ENCODE data around the gene PHF1. TPM values are rescaled to one million over a fixed set of nuclear protein-coding genes. Genes with fewer than 3 reads are reported as not detected.

Gene PHF1
- total and polyA plus RNA-seq, 2 experiments from 2014 or later = 24.5 to 44.9 TPM

DNA sequence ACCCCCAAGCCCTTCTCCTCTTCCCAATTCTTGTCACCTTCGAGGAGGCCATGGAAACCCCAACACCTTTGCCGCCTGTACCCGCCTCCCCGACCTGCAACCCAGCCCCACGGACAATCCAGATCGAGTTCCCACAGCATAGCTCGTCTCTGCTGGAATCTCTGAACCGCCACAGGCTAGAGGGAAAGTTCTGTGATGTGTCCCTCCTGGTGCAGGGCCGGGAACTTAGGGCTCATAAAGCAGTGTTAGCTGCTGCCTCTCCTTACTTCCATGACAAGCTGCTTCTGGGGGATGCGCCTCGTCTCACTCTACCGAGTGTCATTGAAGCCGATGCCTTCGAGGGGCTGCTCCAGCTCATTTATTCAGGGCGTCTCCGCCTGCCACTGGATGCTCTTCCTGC, 44.2 kb downstream of the PHF1 start:
- H3K9me2 ChIP-seq (ENCODE audit: insufficient read depth) = no peaks in the 10 kb centered on the region
- H3F3A ChIP-seq (ENCODE audit: insufficient read depth) = peaks cover 10% of the 10 kb centered on the region
- peaks cover 26% of the 10 kb centered on the region for H3K79me2 ChIP-seq (ENCODE audit: insufficient read depth)
- H3K4me3 ChIP-seq = peak overlapping the region; percentile 87
- peak overlapping the region; percentile 84 for H3K9ac ChIP-seq
- no peaks in the 10 kb centered on the region for H3K36me3 ChIP-seq (ENCODE audit: low read depth)
- WGBS, 2 experiments (ENCODE audit: low coverage in 1 of 2, low lambda C conversion rate in 2 of 2, missing lambda C conversion rate in 2 of 2) = 46 to 51% methylated on average over 16 of the region's 16 CpGs
- peak overlapping the region; percentile 85 for H3K4me2 ChIP-seq (ENCODE audit: unreplicated experiment)
- H3K9me3 ChIP-seq (ENCODE audit: low read depth) = no peaks in the 10 kb centered on the region
- peaks cover 4% of the 10 kb centered on the region; the same call in 1 of the 2 replicates for H3K4me1 ChIP-seq (ENCODE audit: insufficient read depth)
- in situ Hi-C loops (cut with MboI) = no loop called here
- no peaks in the 10 kb centered on the region for H4K20me1 ChIP-seq (ENCODE audit: insufficient read depth)
- H3K27me3 ChIP-seq (replicated peaks; ENCODE audit: insufficient read depth) = no peaks in the 10 kb centered on the region
- DNase-seq = peak; percentile 14
- peak overlapping the region; percentile 66 for H2AFZ ChIP-seq
- no peak for TF ChIP-seq EZH2phosphoT487 (IDR thresholded peaks at IDR 0.05; ENCODE audit: insufficient read depth, low read depth)
- no peak for TF ChIP-seq EZH2 (IDR thresholded peaks at IDR 0.05; ENCODE audit: insufficient read depth, poor library complexity, severe bottlenecking)
- no peak overlapping the region for H3K27ac ChIP-seq

DNA sequence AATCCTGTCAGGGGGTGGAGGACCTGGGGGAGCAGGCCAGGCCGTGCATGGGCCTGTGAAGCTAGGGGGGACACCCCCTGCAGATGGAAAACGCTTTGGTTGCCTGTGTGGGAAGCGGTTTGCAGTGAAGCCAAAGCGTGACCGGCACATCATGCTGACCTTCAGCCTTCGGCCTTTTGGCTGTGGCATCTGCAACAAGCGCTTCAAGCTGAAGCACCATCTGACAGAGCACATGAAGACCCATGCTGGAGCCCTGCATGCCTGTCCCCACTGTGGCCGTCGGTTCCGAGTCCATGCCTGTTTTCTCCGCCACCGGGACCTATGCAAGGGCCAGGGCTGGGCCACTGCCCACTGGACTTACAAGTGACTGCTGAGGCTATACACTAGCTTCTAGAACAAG, 45.3 kb downstream of the PHF1 start:
- Histone ChIP-seq H3K36me3 (ENCODE audit: low read depth) (no peaks in the 10 kb centered on the region), H3F3A (ENCODE audit: insufficient read depth) (no peaks in the 10 kb centered on the region), H3K4me2 (ENCODE audit: unreplicated experiment) (no peak overlapping the region), H3K27ac (no peak overlapping the region), H2AFZ (no peak overlapping the region), H3K4me3 (no peak overlapping the region), H4K20me1 (ENCODE audit: insufficient read depth) (no peaks in the 10 kb centered on the region), H3K4me1 (ENCODE audit: insufficient read depth) (peaks cover 4% of the 10 kb centered on the region; the same call in 1 of the 2 replicates), H3K79me2 (ENCODE audit: insufficient read depth) (peaks cover 26% of the 10 kb centered on the region), H3K9me2 (ENCODE audit: insufficient read depth) (no peaks in the 10 kb centered on the region), H3K9ac (no peak overlapping the region), H3K27me3 (replicated peaks; ENCODE audit: insufficient read depth) (no peaks in the 10 kb centered on the region), H3K9me3 (ENCODE audit: low read depth) (no peaks in the 10 kb centered on the region)
- TF ChIP-seq EZH2 (IDR thresholded peaks at IDR 0.05; ENCODE audit: insufficient read depth, poor library complexity, severe bottlenecking) (no peak), EZH2phosphoT487 (IDR thresholded peaks at IDR 0.05; ENCODE audit: insufficient read depth, low read depth) (no peak)
- WGBS, 2 experiments (ENCODE audit: low coverage in 1 of 2, low lambda C conversion rate in 2 of 2, missing lambda C conversion rate in 2 of 2) = 96 to 98% methylated on average over 12 of the region's 12 CpGs
- in situ Hi-C loops (cut with MboI) = no loop called here
- DNase-seq = no peak

- TF ChIP-seq EZH2 (IDR thresholded peaks at IDR 0.05; ENCODE audit: insufficient read depth, poor library complexity, severe bottlenecking) = no peak
- TF ChIP-seq EZH2phosphoT487 (IDR thresholded peaks at IDR 0.05; ENCODE audit: insufficient read depth, low read depth) = no peak
- Histone ChIP-seq H3K79me2 (ENCODE audit: insufficient read depth) (peaks cover 24% of the 10 kb centered on the region), H3K27ac (no peak overlapping the region), H2AFZ (no peak overlapping the region), H3K4me1 (ENCODE audit: insufficient read depth) (peaks cover 4% of the 10 kb centered on the region; the same call in 1 of the 2 replicates), H3K27me3 (replicated peaks; ENCODE audit: insufficient read depth) (no peaks in the 10 kb centered on the region), H3K9me3 (ENCODE audit: low read depth) (no peaks in the 10 kb centered on the region), H3K4me2 (ENCODE audit: unreplicated experiment) (no peak overlapping the region), H3K9me2 (ENCODE audit: insufficient read depth) (no peaks in the 10 kb centered on the region), H3K36me3 (ENCODE audit: low read depth) (no peaks in the 10 kb centered on the region), H3F3A (ENCODE audit: insufficient read depth) (no peaks in the 10 kb centered on the region), H4K20me1 (ENCODE audit: insufficient read depth) (no peaks in the 10 kb centered on the region), H3K9ac (no peak overlapping the region), H3K4me3 (no peak overlapping the region)
- no peak for DNase-seq
- in situ Hi-C loops (cut with MboI) = no loop called here
- WGBS, 2 experiments (ENCODE audit: low coverage in 1 of 2, low lambda C conversion rate in 2 of 2, missing lambda C conversion rate in 2 of 2) = 35 to 39% methylated on average over 3 of the region's 3 CpGs
These were observed 47.9 kb downstream of the PHF1 start for GRCh38 chr6:33458676-33459075.

- Histone ChIP-seq H3K4me1 (ENCODE audit: insufficient read depth) (peaks cover 4% of the 10 kb centered on the region; the same call in 1 of the 2 replicates), H3K27ac (no peak overlapping the region), H3K4me3 (no peak overlapping the region), H3K79me2 (ENCODE audit: insufficient read depth) (peaks cover 21% of the 10 kb centered on the region), H3K9ac (no peak overlapping the region), H3K9me3 (ENCODE audit: low read depth) (no peaks in the 10 kb centered on the region), H3K9me2 (ENCODE audit: insufficient read depth) (no peaks in the 10 kb centered on the region), H3K36me3 (ENCODE audit: low read depth) (no peaks in the 10 kb centered on the region), H2AFZ (no peak overlapping the region), H3K27me3 (replicated peaks; ENCODE audit: insufficient read depth) (no peaks in the 10 kb centered on the region), H3F3A (ENCODE audit: insufficient read depth) (no peaks in the 10 kb centered on the region), H4K20me1 (ENCODE audit: insufficient read depth) (no peaks in the 10 kb centered on the region), H3K4me2 (ENCODE audit: unreplicated experiment) (no peak overlapping the region)
- 96 to 98% methylated on average over 2 of the region's 2 CpGs for WGBS, 2 experiments (ENCODE audit: low coverage in 1 of 2, low lambda C conversion rate in 2 of 2, missing lambda C conversion rate in 2 of 2)
- no peak for DNase-seq
- TF ChIP-seq EZH2phosphoT487 (IDR thresholded peaks at IDR 0.05; ENCODE audit: insufficient read depth, low read depth) = no peak
- TF ChIP-seq EZH2 (IDR thresholded peaks at IDR 0.05; ENCODE audit: insufficient read depth, poor library complexity, severe bottlenecking) = no peak
- in situ Hi-C loops (cut with MboI) = no loop called here
These were observed 48.4 kb downstream of the PHF1 start for GRCh38 chr6:33459226-33459625.

Small RNA genes within 50 kb of the gene (microRNA-seq; reads per million reads assigned to microRNA genes)
- not detected for gene MIR5004 (ENCODE audit: borderline number of aligned reads)

Small RNA genes within 50 kb of the gene (small RNA-seq; reads per million reads assigned to genes)
- gene RPL35AP4 (ENCODE audit: low read depth, low replicate concordance) = not detected
- not detected for gene ZBTB9 (ENCODE audit: low read depth, low replicate concordance)

Other genes starting within 250 kb of the PHF1 start
- 0.25 and 0.32 TPM in 2 replicates for gene COL11A2, start 218.5 kb upstream of the PHF1 start, total RNA-seq (2014; rRNA removed; shearing (Covaris generic))
- gene COL11A2, start 218.5 kb upstream of the PHF1 start, polyA plus RNA-seq (2016; fragmentation: Nextera tagmentation; extraction: Ambion mirVana) = 0.05 and 0.31 TPM in 2 replicates
- gene RXRB, start 210.3 kb upstream of the PHF1 start, total RNA-seq (2014; rRNA removed; shearing (Covaris generic)) = 27.7 and 28.8 TPM in 2 replicates
- gene RXRB, start 210.3 kb upstream of the PHF1 start, polyA plus RNA-seq (2016; fragmentation: Nextera tagmentation; extraction: Ambion mirVana) = 28.1 and 28.9 TPM in 2 replicates
- 126 and 147 TPM in 2 replicates for gene SLC39A7, start 210.1 kb upstream of the PHF1 start, total RNA-seq (2014; rRNA removed; shearing (Covaris generic))
- 24.7 and 26.9 TPM in 2 replicates for gene SLC39A7, start 210.1 kb upstream of the PHF1 start, polyA plus RNA-seq (2016; fragmentation: Nextera tagmentation; extraction: Ambion mirVana)
- gene HSD17B8, start 206.4 kb upstream of the PHF1 start, total RNA-seq (2014; rRNA removed; shearing (Covaris generic)) = 1.8 and 3.7 TPM in 2 replicates
- gene HSD17B8, start 206.4 kb upstream of the PHF1 start, polyA plus RNA-seq (2016; fragmentation: Nextera tagmentation; extraction: Ambion mirVana) = 5.3 and 5.6 TPM in 2 replicates
- gene RING1, start 202.5 kb upstream of the PHF1 start, total RNA-seq (2014; rRNA removed; shearing (Covaris generic)) = 35.8 and 37.6 TPM in 2 replicates
- gene RING1, start 202.5 kb upstream of the PHF1 start, polyA plus RNA-seq (2016; fragmentation: Nextera tagmentation; extraction: Ambion mirVana) = 11.3 and 12.7 TPM in 2 replicates
- gene VPS52, start 139.1 kb upstream of the PHF1 start, total RNA-seq (2014; rRNA removed; shearing (Covaris generic)) = 32.3 and 38.8 TPM in 2 replicates
- 33.9 and 35.3 TPM in 2 replicates for gene VPS52, start 139.1 kb upstream of the PHF1 start, polyA plus RNA-seq (2016; fragmentation: Nextera tagmentation; extraction: Ambion mirVana)
- 2,521 and 3,021 TPM in 2 replicates for gene RPS18, start 138.9 kb upstream of the PHF1 start, total RNA-seq (2014; rRNA removed; shearing (Covaris generic))
- gene RPS18, start 138.9 kb upstream of the PHF1 start, polyA plus RNA-seq (2016; fragmentation: Nextera tagmentation; extraction: Ambion mirVana) = 1,848 and 1,924 TPM in 2 replicates
- 2.6 and 2.7 TPM in 2 replicates for gene B3GALT4, start 133.9 kb upstream of the PHF1 start, total RNA-seq (2014; rRNA removed; shearing (Covaris generic))
- gene B3GALT4, start 133.9 kb upstream of the PHF1 start, polyA plus RNA-seq (2016; fragmentation: Nextera tagmentation; extraction: Ambion mirVana) = 2.4 and 2.7 TPM in 2 replicates
- 64.4 and 81.9 TPM in 2 replicates for gene WDR46, start 121.8 kb upstream of the PHF1 start, total RNA-seq (2014; rRNA removed; shearing (Covaris generic))
- 79.4 and 90.9 TPM in 2 replicates for gene WDR46, start 121.8 kb upstream of the PHF1 start, polyA plus RNA-seq (2016; fragmentation: Nextera tagmentation; extraction: Ambion mirVana)
- gene PFDN6, start 121.4 kb upstream of the PHF1 start, total RNA-seq (2014; rRNA removed; shearing (Covaris generic)) = 31.9 and 38.7 TPM in 2 replicates
- gene PFDN6, start 121.4 kb upstream of the PHF1 start, polyA plus RNA-seq (2016; fragmentation: Nextera tagmentation; extraction: Ambion mirVana) = 7.9 and 9.1 TPM in 2 replicates
- 18.5 and 21.1 TPM in 2 replicates for gene RGL2, start 112.1 kb upstream of the PHF1 start, total RNA-seq (2014; rRNA removed; shearing (Covaris generic))
- 22.4 and 23.3 TPM in 2 replicates for gene RGL2, start 112.1 kb upstream of the PHF1 start, polyA plus RNA-seq (2016; fragmentation: Nextera tagmentation; extraction: Ambion mirVana)
- gene TAPBP, start 96.9 kb upstream of the PHF1 start, total RNA-seq (2014; rRNA removed; shearing (Covaris generic)) = 62.3 and 68.7 TPM in 2 replicates
- 75.8 and 78.4 TPM in 2 replicates for gene TAPBP, start 96.9 kb upstream of the PHF1 start, polyA plus RNA-seq (2016; fragmentation: Nextera tagmentation; extraction: Ambion mirVana)
- 15.3 and 18.3 TPM in 2 replicates for gene ZBTB22, start 93.3 kb upstream of the PHF1 start, total RNA-seq (2014; rRNA removed; shearing (Covaris generic))
- 9.8 and 11.2 TPM in 2 replicates for gene ZBTB22, start 93.3 kb upstream of the PHF1 start, polyA plus RNA-seq (2016; fragmentation: Nextera tagmentation; extraction: Ambion mirVana)
- gene DAXX, start 88.1 kb upstream of the PHF1 start, total RNA-seq (2014; rRNA removed; shearing (Covaris generic)) = 24.8 and 27.8 TPM in 2 replicates
- 42.2 and 49.3 TPM in 2 replicates for gene DAXX, start 88.1 kb upstream of the PHF1 start, polyA plus RNA-seq (2016; fragmentation: Nextera tagmentation; extraction: Ambion mirVana)
- 14.4 and 14.5 TPM in 2 replicates for gene KIFC1, start 19.2 kb upstream of the PHF1 start, total RNA-seq (2014; rRNA removed; shearing (Covaris generic))
- 3.9 and 4.0 TPM in 2 replicates for gene KIFC1, start 19.2 kb upstream of the PHF1 start, polyA plus RNA-seq (2016; fragmentation: Nextera tagmentation; extraction: Ambion mirVana)
- gene CUTA, start 7.1 kb downstream of the PHF1 start, total RNA-seq (2014; rRNA removed; shearing (Covaris generic)) = 197 and 204 TPM in 2 replicates
- 397 and 404 TPM in 2 replicates for gene CUTA, start 7.1 kb downstream of the PHF1 start, polyA plus RNA-seq (2016; fragmentation: Nextera tagmentation; extraction: Ambion mirVana)
- gene SYNGAP1, start 9.1 kb downstream of the PHF1 start, total RNA-seq (2014; rRNA removed; shearing (Covaris generic)) = 2.8 and 3.7 TPM in 2 replicates
- gene SYNGAP1, start 9.1 kb downstream of the PHF1 start, polyA plus RNA-seq (2016; fragmentation: Nextera tagmentation; extraction: Ambion mirVana) = 0.42 and 0.65 TPM in 2 replicates
- gene ZBTB9, start 43.6 kb downstream of the PHF1 start, total RNA-seq (2014; rRNA removed; shearing (Covaris generic)) = 2.0 and 3.5 TPM in 2 replicates
- gene ZBTB9, start 43.6 kb downstream of the PHF1 start, polyA plus RNA-seq (2016; fragmentation: Nextera tagmentation; extraction: Ambion mirVana) = 7.0 and 7.3 TPM in 2 replicates
- gene BAK1, start 169.3 kb downstream of the PHF1 start, total RNA-seq (2014; rRNA removed; shearing (Covaris generic)) = 18.8 and 22.5 TPM in 2 replicates
- gene BAK1, start 169.3 kb downstream of the PHF1 start, polyA plus RNA-seq (2016; fragmentation: Nextera tagmentation; extraction: Ambion mirVana) = 30.7 and 37.1 TPM in 2 replicates
- gene ITPR3, start 210.3 kb downstream of the PHF1 start, total RNA-seq (2014; rRNA removed; shearing (Covaris generic)) = 10.4 and 14.3 TPM in 2 replicates
- gene ITPR3, start 210.3 kb downstream of the PHF1 start, polyA plus RNA-seq (2016; fragmentation: Nextera tagmentation; extraction: Ambion mirVana) = 4.8 and 4.9 TPM in 2 replicates